ENCODE data around the gene DLG2. TPM values are rescaled to one million over a fixed set of nuclear protein-coding genes. Genes with fewer than 3 reads are reported as not detected.
A peak's percentile ranks its signal among the peaks of the same experiment; 100 is the strongest.

Gene DLG2
- total RNA-seq, 1 donor from 2014 or later, result 1.8 TPM

DNA sequence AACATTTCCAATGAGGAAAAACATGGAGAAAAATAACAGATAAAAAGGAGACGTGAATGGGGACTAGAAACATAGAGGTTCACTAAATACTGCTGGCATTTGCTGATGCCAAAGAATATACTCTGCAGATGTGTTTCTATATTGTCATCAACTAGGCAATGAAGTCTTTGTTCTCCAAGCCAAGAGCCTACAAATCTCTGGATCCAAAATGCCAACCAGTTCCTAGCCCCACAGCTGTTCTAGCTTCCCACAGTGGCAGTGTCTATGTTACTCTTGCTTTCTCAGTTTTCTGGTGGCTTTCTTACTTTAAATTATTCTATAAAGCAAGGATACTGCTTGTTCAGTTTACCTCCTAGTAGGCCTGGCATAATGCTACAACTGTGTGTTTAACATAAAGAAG lies 1363.1 kb downstream of the DLG2 start:
- Histone ChIP-seq H4K20me1 (ENCODE audit: insufficient read depth, low read length) (no peaks in the 10 kb centered on the region), H3K9me3 (ENCODE audit: insufficient read depth, low read depth, low read length) (no peaks in the 10 kb centered on the region), H2AFZ (ENCODE audit: low read depth, low read length) (no peak overlapping the region), H3K4me2 (ENCODE audit: low read length) (no peak overlapping the region), H3K4me3 (ENCODE audit: insufficient read depth, low read depth, low read length) (no peak overlapping the region), H3K27me3 (ENCODE audit: insufficient read depth, low read length) (peaks cover 2% of the 10 kb centered on the region), H3K36me3 (ENCODE audit: insufficient read depth, low read length) (no peaks in the 10 kb centered on the region), H3K4me1 (ENCODE audit: insufficient read depth, low read length) (no peaks in the 10 kb centered on the region), H3K9ac (ENCODE audit: low read length) (no peak overlapping the region), H3K27ac (ENCODE audit: low read depth, low read length) (no peak overlapping the region), H3K79me2 (ENCODE audit: insufficient read depth, low read length) (no peaks in the 10 kb centered on the region)
- H3K27ac Mint-ChIP-seq (ENCODE audit: unreplicated experiment), result no peak overlapping the region
- H3K4me3 Mint-ChIP-seq (ENCODE audit: unreplicated experiment), result no peak overlapping the region
- TF ChIP-seq, protein P1, sequence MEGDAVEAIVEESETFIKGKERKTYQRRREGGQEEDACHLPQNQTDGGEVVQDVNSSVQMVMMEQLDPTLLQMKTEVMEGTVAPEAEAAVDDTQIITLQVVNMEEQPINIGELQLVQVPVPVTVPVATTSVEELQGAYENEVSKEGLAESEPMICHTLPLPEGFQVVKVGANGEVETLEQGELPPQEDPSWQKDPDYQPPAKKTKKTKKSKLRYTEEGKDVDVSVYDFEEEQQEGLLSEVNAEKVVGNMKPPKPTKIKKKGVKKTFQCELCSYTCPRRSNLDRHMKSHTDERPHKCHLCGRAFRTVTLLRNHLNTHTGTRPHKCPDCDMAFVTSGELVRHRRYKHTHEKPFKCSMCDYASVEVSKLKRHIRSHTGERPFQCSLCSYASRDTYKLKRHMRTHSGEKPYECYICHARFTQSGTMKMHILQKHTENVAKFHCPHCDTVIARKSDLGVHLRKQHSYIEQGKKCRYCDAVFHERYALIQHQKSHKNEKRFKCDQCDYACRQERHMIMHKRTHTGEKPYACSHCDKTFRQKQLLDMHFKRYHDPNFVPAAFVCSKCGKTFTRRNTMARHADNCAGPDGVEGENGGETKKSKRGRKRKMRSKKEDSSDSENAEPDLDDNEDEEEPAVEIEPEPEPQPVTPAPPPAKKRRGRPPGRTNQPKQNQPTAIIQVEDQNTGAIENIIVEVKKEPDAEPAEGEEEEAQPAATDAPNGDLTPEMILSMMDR (IDR thresholded peaks at IDR 0.05; ENCODE audit: insufficient read depth, low read depth, low read length), result no peak
- no peak for TF ChIP-seq EZH2 (IDR thresholded peaks at IDR 0.05; ENCODE audit: insufficient read depth, low read length)
- peaks cover 2% of the 10 kb centered on the region for H3K27me3 Mint-ChIP-seq (ENCODE audit: low read depth, unreplicated experiment)
- peaks cover 2% of the 10 kb centered on the region for H3K9me3 Mint-ChIP-seq (ENCODE audit: unreplicated experiment)
- no peaks in the 10 kb centered on the region for H3K36me3 Mint-ChIP-seq (ENCODE audit: low read depth, unreplicated experiment)
- no peak for DNase-seq (ENCODE audit: low read depth)
- peak; percentile 13 for FAIRE-seq
- no peaks in the 10 kb centered on the region for H3K4me1 Mint-ChIP-seq (ENCODE audit: low read depth, unreplicated experiment)

GRCh38 chr11:84261707-84262106 lies 1365.4 kb downstream of the DLG2 start:
- peaks cover 2% of the 10 kb centered on the region for H3K9me3 Mint-ChIP-seq (ENCODE audit: unreplicated experiment)
- H3K4me3 Mint-ChIP-seq (ENCODE audit: unreplicated experiment), result no peak overlapping the region
- DNase-seq (ENCODE audit: low read depth) (no peak), FAIRE-seq (no peak)
- H3K9me3 ChIP-seq (ENCODE audit: insufficient read depth, low read depth, low read length), result no peaks in the 10 kb centered on the region
- H3K4me1 Mint-ChIP-seq (ENCODE audit: low read depth, unreplicated experiment), result no peaks in the 10 kb centered on the region
- H3K4me1 ChIP-seq (ENCODE audit: insufficient read depth, low read length), result no peaks in the 10 kb centered on the region
- no peaks in the 10 kb centered on the region for H3K27me3 ChIP-seq (ENCODE audit: insufficient read depth, low read length)
- no peaks in the 10 kb centered on the region for H4K20me1 ChIP-seq (ENCODE audit: insufficient read depth, low read length)
- no peak overlapping the region for H3K4me2 ChIP-seq (ENCODE audit: low read length)
- no peak overlapping the region for H3K4me3 ChIP-seq (ENCODE audit: insufficient read depth, low read depth, low read length)
- TF ChIP-seq, protein P1 (IDR thresholded peaks at IDR 0.05; ENCODE audit: insufficient read depth, low read depth, low read length), result no peak
- no peak for TF ChIP-seq EZH2 (IDR thresholded peaks at IDR 0.05; ENCODE audit: insufficient read depth, low read length)
- H3K27me3 Mint-ChIP-seq (ENCODE audit: low read depth, unreplicated experiment), result no peaks in the 10 kb centered on the region
- H3K36me3 Mint-ChIP-seq (ENCODE audit: low read depth, unreplicated experiment), result no peaks in the 10 kb centered on the region
- no peak overlapping the region for H3K27ac ChIP-seq (ENCODE audit: low read depth, low read length)
- H2AFZ ChIP-seq (ENCODE audit: low read depth, low read length), result no peak overlapping the region
- no peak overlapping the region for H3K27ac Mint-ChIP-seq (ENCODE audit: unreplicated experiment)
- H3K36me3 ChIP-seq (ENCODE audit: insufficient read depth, low read length), result no peaks in the 10 kb centered on the region
- H3K9ac ChIP-seq (ENCODE audit: low read length), result no peak overlapping the region
- no peaks in the 10 kb centered on the region for H3K79me2 ChIP-seq (ENCODE audit: insufficient read depth, low read length)

GRCh38 chr11:84260862-84261261 lies 1366.3 kb downstream of the DLG2 start:
- H3K27ac ChIP-seq (ENCODE audit: low read depth, low read length), result no peak overlapping the region
- no peak overlapping the region for H3K9ac ChIP-seq (ENCODE audit: low read length)
- H3K79me2 ChIP-seq (ENCODE audit: insufficient read depth, low read length), result no peaks in the 10 kb centered on the region
- no peak overlapping the region for H3K4me2 ChIP-seq (ENCODE audit: low read length)
- no peaks in the 10 kb centered on the region for H4K20me1 ChIP-seq (ENCODE audit: insufficient read depth, low read length)
- no peak for FAIRE-seq
- H3K4me3 ChIP-seq (ENCODE audit: insufficient read depth, low read depth, low read length), result no peak overlapping the region
- Mint-ChIP-seq H3K9me3 (ENCODE audit: unreplicated experiment) (no peaks in the 10 kb centered on the region), H3K27ac (ENCODE audit: unreplicated experiment) (no peak overlapping the region), H3K27me3 (ENCODE audit: low read depth, unreplicated experiment) (no peaks in the 10 kb centered on the region), H3K4me3 (ENCODE audit: unreplicated experiment) (no peak overlapping the region), H3K4me1 (ENCODE audit: low read depth, unreplicated experiment) (no peaks in the 10 kb centered on the region), H3K36me3 (ENCODE audit: low read depth, unreplicated experiment) (no peaks in the 10 kb centered on the region)
- no peaks in the 10 kb centered on the region for H3K9me3 ChIP-seq (ENCODE audit: insufficient read depth, low read depth, low read length)
- no peaks in the 10 kb centered on the region for H3K36me3 ChIP-seq (ENCODE audit: insufficient read depth, low read length)
- no peak overlapping the region for H2AFZ ChIP-seq (ENCODE audit: low read depth, low read length)
- no peaks in the 10 kb centered on the region for H3K4me1 ChIP-seq (ENCODE audit: insufficient read depth, low read length)
- no peaks in the 10 kb centered on the region for H3K27me3 ChIP-seq (ENCODE audit: insufficient read depth, low read length)
- TF ChIP-seq EZH2 (IDR thresholded peaks at IDR 0.05; ENCODE audit: insufficient read depth, low read length), result no peak
- TF ChIP-seq, protein P1 (IDR thresholded peaks at IDR 0.05; ENCODE audit: insufficient read depth, low read depth, low read length), result no peak
- DNase-seq (ENCODE audit: low read depth), result peak; percentile 44
